ENCODE data around the gene SELENON.
A peak's percentile ranks its signal among the peaks of the same experiment; 100 is the strongest.

The SELENON gene

DNA sequence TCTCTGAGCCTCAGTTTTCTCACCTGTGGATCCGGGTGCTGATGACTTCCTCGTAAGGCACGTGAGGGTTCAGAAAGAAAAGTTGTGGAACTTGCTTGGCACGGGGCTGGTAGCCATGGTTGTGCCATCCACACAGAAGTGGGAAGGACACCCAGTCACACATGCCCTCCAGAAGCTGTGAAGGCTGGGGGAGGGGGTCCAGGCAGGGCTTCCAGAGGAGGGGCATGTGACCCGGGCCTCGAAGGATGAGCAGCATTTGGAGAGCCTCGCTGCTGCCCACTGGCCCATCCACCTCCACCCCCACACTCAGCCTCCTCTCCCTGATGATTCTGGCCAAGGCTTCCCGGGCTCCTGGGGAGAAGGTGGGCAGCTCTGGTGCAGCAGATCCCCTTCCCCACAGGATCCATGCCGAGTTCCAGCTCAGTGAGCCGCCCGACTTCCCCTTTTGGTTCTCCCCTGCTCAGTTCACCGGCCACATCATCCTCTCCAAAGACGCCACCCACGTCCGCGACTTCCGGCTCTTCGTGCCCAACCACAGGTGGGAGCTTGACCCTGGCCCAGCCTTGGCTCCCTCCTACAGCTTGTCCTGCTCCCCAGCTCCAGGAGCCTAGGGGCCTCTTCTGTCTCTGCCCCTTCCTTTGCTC is 9.4 kb downstream of the SELENON start:
- no peak for DNase-seq (ENCODE audit: low read depth)
- no peak overlapping the region for H3K4me3 ChIP-seq (ENCODE audit: control insufficient read depth, low read depth, low read length)
- TF ChIP-seq, protein P1, sequence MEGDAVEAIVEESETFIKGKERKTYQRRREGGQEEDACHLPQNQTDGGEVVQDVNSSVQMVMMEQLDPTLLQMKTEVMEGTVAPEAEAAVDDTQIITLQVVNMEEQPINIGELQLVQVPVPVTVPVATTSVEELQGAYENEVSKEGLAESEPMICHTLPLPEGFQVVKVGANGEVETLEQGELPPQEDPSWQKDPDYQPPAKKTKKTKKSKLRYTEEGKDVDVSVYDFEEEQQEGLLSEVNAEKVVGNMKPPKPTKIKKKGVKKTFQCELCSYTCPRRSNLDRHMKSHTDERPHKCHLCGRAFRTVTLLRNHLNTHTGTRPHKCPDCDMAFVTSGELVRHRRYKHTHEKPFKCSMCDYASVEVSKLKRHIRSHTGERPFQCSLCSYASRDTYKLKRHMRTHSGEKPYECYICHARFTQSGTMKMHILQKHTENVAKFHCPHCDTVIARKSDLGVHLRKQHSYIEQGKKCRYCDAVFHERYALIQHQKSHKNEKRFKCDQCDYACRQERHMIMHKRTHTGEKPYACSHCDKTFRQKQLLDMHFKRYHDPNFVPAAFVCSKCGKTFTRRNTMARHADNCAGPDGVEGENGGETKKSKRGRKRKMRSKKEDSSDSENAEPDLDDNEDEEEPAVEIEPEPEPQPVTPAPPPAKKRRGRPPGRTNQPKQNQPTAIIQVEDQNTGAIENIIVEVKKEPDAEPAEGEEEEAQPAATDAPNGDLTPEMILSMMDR (conservative IDR thresholded peaks at IDR 0.05; ENCODE audit: control insufficient read depth, insufficient read depth, low read depth, low read length): no peak

DNA sequence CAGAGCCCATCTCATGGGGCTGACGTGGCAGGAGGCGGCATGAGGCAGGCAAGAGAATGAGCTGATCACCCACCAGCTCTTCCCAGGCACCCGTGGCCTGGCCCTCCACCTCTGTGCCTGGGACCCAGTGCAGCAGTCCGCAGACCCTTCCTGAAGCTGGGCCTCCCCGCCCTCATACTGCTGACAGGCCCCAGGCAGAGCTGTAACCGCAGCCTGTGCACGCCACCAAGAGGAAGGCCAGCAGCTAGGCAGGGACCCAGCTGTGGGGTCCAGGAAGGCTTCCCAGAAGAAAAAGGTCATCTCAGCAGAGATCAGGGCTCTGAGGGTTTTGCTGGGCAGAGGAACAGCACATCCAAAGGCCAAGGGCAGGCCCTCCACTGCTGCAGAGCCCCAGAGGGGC is 9.9 kb downstream of the SELENON start:
- no peak overlapping the region for H3K4me3 ChIP-seq (ENCODE audit: control insufficient read depth, low read depth, low read length)
- TF ChIP-seq, protein P1 (conservative IDR thresholded peaks at IDR 0.05; ENCODE audit: control insufficient read depth, insufficient read depth, low read depth, low read length): no peak
- no peak for DNase-seq (ENCODE audit: low read depth)

DNA sequence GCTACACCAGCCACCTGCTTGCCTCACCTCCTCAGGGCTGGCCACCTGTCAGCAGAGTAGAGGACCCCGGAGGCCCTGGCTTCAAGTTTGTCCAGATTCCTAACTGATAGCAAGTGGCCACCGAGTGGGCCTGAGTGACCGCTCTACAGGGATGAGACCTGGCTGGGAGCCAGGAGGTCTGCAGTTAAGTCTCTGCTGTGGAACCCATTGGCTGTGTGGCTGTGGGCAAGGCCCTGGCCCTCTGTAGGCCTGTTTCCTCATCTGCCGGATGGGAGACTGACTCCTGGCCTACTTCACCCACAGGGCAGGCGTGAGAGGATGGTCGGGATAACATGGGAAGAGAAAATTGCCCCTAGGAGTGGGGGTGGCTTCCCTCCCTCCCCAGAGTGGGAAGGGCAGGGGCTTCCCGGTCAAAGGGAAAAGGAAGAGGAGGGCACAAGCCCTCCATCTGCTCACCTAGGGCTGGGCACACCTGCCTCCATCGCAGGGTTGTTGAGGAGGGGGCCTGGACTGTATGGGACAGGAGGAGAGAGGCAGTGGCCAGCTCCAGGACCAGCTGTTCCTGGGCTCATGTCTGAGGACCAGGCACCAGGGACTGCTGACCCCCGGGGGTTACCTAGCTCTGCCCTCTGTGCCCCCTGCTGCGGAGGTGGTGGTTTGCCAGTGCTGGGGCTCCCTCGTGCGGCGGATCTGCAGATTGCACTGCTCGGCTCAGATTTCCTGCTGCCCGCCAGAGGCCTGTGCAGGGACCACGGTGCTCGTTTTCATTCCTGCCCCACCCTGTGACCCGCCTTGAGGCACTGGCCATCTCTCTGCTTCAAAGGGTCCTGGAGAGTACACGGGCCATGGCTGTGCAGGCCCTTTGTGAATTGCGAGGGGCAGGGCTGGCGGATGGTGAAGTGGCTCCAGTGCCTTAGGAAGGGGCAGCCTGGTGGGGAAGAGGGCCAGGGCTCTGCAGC is 10.6 kb downstream of the SELENON start:
- peak; percentile 48 for DNase-seq (ENCODE audit: low read depth)

DNA sequence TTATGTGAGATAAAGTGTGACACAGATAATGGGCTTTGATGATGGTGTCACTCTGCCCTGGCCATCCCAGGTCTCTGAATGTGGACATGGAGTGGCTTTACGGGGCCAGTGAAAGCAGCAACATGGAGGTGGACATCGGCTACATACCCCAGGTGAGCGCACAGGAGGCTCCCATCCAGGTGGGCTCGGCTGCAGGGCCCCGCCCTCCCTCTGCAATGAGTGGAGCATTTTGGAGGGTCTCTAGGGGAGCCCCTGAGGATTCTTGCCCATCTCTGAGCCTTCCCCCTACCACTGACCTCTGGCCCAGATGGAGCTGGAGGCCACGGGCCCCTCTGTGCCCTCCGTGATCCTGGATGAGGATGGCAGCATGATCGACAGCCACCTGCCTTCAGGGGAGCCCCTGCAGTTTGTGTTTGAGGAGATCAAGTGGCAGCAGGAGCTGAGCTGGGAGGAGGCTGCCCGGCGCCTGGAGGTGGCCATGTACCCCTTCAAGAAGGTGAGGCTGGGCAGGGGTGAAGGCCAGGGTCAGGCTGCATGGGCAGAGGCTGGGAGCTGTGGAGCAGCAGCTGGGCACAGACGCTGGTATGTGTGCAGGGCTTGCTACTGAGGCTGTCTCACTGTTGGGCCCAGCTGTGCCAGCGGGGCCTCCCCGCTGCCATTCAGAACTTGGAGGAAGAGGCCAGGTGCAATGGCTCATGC is 11.5 kb downstream of the SELENON start:
- no peak overlapping the region for H3K4me3 ChIP-seq (ENCODE audit: control insufficient read depth, low read depth, low read length)
- DNase-seq (ENCODE audit: low read depth): no peak
- TF ChIP-seq, protein P1 (conservative IDR thresholded peaks at IDR 0.05; ENCODE audit: control insufficient read depth, insufficient read depth, low read depth, low read length): no peak

More for the DNA sequence above, 10.6 kb downstream of the SELENON start:
- no peak overlapping the region for H3K4me3 ChIP-seq (ENCODE audit: control insufficient read depth, low read depth, low read length)
- TF ChIP-seq, protein P1 (conservative IDR thresholded peaks at IDR 0.05; ENCODE audit: control insufficient read depth, insufficient read depth, low read depth, low read length): peak; percentile 79

DNA sequence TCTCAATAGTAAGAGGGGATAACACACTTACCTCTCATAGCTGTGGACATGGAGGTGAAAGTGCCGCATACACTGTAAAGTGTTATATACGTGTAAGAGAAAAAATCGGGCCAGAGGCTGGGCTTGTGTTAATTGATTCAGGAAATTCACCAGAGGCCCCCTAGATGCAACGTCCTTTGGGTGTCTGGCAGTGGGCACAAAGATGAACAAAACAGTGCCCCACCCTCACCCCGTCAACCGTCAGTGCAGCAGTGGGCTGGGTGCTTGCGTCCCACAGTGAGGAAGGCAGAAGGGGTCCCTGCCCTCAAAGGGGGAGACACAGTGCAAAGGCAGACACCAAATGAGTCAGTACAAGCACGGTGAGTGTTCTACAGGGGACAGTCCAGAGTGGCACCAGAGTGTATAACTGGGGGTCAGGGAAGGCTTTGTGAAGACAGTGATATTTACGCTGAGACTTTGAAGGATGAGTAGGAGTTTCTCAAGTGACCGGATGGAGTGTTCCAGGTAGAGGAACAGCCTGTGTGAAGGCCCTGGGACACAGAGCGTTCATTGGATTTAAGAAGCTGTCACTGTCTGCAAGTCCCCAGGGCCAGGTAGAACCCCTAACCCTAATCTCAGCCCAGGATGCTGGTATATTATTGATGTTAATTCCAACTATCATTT is 13.2 kb downstream of the SELENON start:
- no peak overlapping the region for H3K4me3 ChIP-seq (ENCODE audit: control insufficient read depth, low read depth, low read length)
- DNase-seq (ENCODE audit: low read depth): no peak
- TF ChIP-seq, protein P1 (conservative IDR thresholded peaks at IDR 0.05; ENCODE audit: control insufficient read depth, insufficient read depth, low read depth, low read length): no peak
